Measurements from ENCODE around the gene MGAT4A. TPM values are rescaled to one million over a fixed set of nuclear protein-coding genes. Genes with fewer than 3 reads are reported as not detected.

The MGAT4A gene
- total and polyA plus RNA-seq, 7 donors = 9.5 to 28.2 (median 21.6) TPM

GRCh38 chr2:98582523-98582922 is 148.4 kb downstream of the MGAT4A start:
- H3K9me3 ChIP-seq = no peaks in the 10 kb centered on the region
- intact Hi-C loops (cut with DNase I) = no loop called here
- no peak overlapping the region for H3K27ac ChIP-seq
- DNase-seq = no peak
- WGBS, 2 donors = 96 to 98% methylated on average over 9 of the region's 9 CpGs
- TF ChIP-seq EP300 (IDR thresholded peaks at IDR 0.05) (no peak), CTCF (IDR thresholded peaks at IDR 0.05) (no peak), POLR2A (IDR thresholded peaks at IDR 0.05) (no peak), POLR2AphosphoS5 (IDR thresholded peaks at IDR 0.05) (no peak)
- H3K36me3 ChIP-seq = peaks cover 3 to 89% (median 24%) of the 10 kb centered on the region in 4 donors
- H3K27me3 ChIP-seq = no peaks in the 10 kb centered on the region
- H3K4me1 ChIP-seq = no peaks in the 10 kb centered on the region
- H3K4me3 ChIP-seq = no peak overlapping the region

- H3K9me3 ChIP-seq = no peaks in the 10 kb centered on the region
- H3K36me3 ChIP-seq = peaks cover 3 to 89% (median 32%) of the 10 kb centered on the region in 4 donors
- H3K4me3 ChIP-seq = no peak overlapping the region
- 86 to 95% methylated on average over 10 of the region's 10 CpGs for WGBS, 2 donors
- intact Hi-C loops (cut with DNase I) = no loop called here
- H3K27me3 ChIP-seq = no peaks in the 10 kb centered on the region
- no peaks in the 10 kb centered on the region for H3K4me1 ChIP-seq
- no peak overlapping the region for H3K27ac ChIP-seq
- TF ChIP-seq POLR2AphosphoS5 (IDR thresholded peaks at IDR 0.05) (no peak), POLR2A (IDR thresholded peaks at IDR 0.05) (no peak), CTCF (IDR thresholded peaks at IDR 0.05) (no peak), EP300 (IDR thresholded peaks at IDR 0.05) (no peak)
- DNase-seq = no peak
These were observed 150.2 kb downstream of the MGAT4A start for GRCh38 chr2:98580656-98581284.

DNA sequence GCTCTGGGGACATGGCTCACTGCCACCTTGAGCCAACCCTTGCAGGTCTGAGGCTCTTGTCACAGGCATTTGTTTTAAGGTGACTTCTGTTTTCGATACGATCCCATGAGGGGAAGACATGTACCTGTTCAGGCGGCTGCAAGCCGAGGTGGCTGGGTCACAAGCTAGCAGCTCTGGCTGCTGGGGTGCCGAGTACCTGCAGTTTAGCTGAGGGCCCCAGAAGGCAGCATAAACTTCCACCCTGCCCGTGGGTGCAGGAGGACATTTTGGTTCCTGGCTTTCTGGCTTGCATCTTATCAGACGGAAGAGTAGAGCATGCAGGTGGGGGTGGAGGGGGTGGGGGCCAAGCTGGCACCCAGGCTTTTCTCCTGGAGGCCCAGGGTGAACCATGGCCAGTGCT is 151.0 kb downstream of the MGAT4A start:
- no peaks in the 10 kb centered on the region for H3K4me1 ChIP-seq
- no peaks in the 10 kb centered on the region for H3K27me3 ChIP-seq
- intact Hi-C loops (cut with DNase I) = no loop called here
- H3K9me3 ChIP-seq = no peaks in the 10 kb centered on the region
- DNase-seq = no peak
- H3K36me3 ChIP-seq = peaks cover 7 to 90% (median 34%) of the 10 kb centered on the region in 4 donors
- no peak overlapping the region for H3K4me3 ChIP-seq
- TF ChIP-seq CTCF (IDR thresholded peaks at IDR 0.05) (no peak), POLR2A (IDR thresholded peaks at IDR 0.05) (no peak), EP300 (IDR thresholded peaks at IDR 0.05) (no peak), POLR2AphosphoS5 (IDR thresholded peaks at IDR 0.05) (no peak)
- no peak overlapping the region for H3K27ac ChIP-seq
- 87 to 89% methylated on average over 7 of the region's 7 CpGs for WGBS, 2 donors

- Histone ChIP-seq H3K9me3 (no peaks in the 10 kb centered on the region), H3K36me3 (peaks cover 7 to 89% (median 39%) of the 10 kb centered on the region in 4 donors), H3K27me3 (no peaks in the 10 kb centered on the region), H3K4me1 (no peaks in the 10 kb centered on the region), H3K4me3 (no peak overlapping the region), H3K27ac (no peak overlapping the region)
- no peak for TF ChIP-seq POLR2AphosphoS5 (IDR thresholded peaks at IDR 0.05)
- no peak for TF ChIP-seq POLR2A (IDR thresholded peaks at IDR 0.05)
- no peak for TF ChIP-seq EP300 (IDR thresholded peaks at IDR 0.05)
- WGBS, 2 donors = 93 to 94% methylated on average over 9 of the region's 9 CpGs
- intact Hi-C loops (cut with DNase I) = no loop called here
- DNase-seq = no peak
These were observed 152.7 kb downstream of the MGAT4A start for GRCh38 chr2:98578231-98578630.

DNA sequence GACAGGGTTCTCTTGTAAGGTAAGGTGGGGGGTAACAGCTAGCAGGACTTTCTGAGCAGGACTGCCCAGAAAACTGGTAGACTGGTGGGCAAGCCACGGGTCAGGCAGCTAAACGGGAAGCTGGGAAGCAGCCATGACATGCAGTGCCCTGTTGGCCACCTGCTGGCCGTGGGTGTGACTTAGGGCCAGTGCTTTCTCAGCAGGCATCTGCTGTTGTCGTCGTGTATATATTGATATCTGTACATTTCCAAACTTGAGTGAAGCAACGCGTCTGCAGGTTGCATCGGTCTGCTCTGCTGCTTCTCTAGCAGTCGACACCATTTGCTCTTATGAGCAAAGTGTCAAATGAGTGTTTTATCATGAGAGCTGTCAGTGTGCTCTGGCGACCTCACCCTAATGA is 153.6 kb downstream of the MGAT4A start:
- 82 to 86% methylated on average over 10 of the region's 10 CpGs for WGBS, 2 donors
- TF ChIP-seq POLR2AphosphoS5 (IDR thresholded peaks at IDR 0.05) = no peak
- no peak for TF ChIP-seq CTCF (IDR thresholded peaks at IDR 0.05)
- no peak for TF ChIP-seq EP300 (IDR thresholded peaks at IDR 0.05)
- TF ChIP-seq POLR2A (IDR thresholded peaks at IDR 0.05) = no peak

More for the DNA sequence above, 153.6 kb downstream of the MGAT4A start:
- Histone ChIP-seq H3K27ac (no peak overlapping the region), H3K4me3 (no peak overlapping the region), H3K4me1 (no peaks in the 10 kb centered on the region), H3K27me3 (no peaks in the 10 kb centered on the region), H3K36me3 (peaks cover 7 to 89% (median 37%) of the 10 kb centered on the region in 4 donors), H3K9me3 (no peaks in the 10 kb centered on the region)
- intact Hi-C loops (cut with DNase I) = no loop called here
- DNase-seq = no peak

Data from sigmoid colon (tissue), 7 donors.